T47D (cell line): ENCODE measurements around the gene ZNF20.
"Not testable (repeated sequence)": the region's sequence is repeated elsewhere in the genome, so short reads cannot be mapped to it uniquely, and the experiment has no call there.

Source experiments
- DNase-seq, 2 experiments: peaks; one replicate each; pipeline versions ENCODE4 v3.0.0 to v3.0.0-alpha.2; 2011 to 2012; ENCODE audit warnings: low read depth in 1 of 2, low spot score in 1 of 2
- JUND ChIP-seq: IDR thresholded peaks from 2 replicates; pipeline ENCODE4 v1.6.1; 2012; ENCODE audit warnings: low read depth
- in situ Hi-C: cut with HindIII; loops from 2 replicates; pipeline ENCODE4 v1.10.0; 2016; ENCODE audit warnings: low sequenced_read_pairs, low pct_unique_long_range_greater_than_20kb

Gene ZNF20

DNA sequence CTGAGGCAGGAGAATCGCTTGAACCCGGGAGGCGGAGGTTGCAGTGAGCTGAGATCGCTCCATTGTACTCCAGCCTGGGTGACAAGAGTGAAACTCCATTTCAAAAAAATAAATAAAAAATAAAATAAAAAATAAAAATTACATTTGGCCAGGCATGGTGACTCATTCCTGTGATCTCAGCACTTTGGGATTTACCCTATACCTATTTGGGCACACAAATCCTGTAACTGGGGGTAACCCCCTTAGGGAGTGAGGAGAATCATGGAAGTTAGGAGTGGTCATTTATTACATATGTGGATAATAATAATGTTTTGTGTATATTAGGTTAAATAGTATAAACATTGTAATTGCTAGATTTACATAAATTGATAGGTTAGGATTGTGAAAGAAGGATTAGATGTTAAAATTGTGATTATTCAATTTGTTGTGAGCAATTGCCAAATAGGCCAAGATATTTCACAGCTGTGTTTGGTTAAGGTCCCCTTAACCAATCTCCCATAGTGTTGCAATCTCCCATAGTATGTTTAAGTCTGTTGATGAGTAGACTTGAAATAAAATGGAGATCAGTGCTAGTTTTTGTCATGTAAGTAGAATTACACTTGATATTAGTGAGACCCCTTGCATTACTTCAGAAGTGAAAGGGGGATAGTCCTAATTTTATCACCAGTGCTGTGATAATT, 44.9 kb downstream of the ZNF20 start:
- no peak for TF ChIP-seq JUND
- DNase-seq, result no peak
- in situ Hi-C loops, result no loop called here

DNA sequence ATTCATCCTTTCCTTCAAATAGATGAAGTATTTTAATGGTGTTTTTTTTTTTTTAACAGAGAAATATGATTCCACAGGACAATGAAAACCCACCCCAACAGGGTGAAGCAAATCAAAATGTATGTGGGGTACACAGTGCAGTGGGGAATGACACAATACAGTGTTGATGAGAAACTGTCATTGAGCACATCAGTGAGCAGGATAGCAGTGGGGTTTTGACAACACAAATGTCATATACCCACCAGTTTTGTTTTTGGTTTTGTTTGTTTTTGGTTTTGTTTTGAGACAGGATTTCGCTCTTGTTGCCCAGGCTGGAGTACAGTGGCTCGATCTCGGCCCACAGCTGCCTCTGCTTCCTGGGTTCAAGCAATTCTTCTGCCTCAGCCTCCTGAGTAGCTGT, 46.4 kb downstream of the ZNF20 start:
- in situ Hi-C loops, result no loop called here
- no peak for DNase-seq
- TF ChIP-seq JUND, result no peak

DNA sequence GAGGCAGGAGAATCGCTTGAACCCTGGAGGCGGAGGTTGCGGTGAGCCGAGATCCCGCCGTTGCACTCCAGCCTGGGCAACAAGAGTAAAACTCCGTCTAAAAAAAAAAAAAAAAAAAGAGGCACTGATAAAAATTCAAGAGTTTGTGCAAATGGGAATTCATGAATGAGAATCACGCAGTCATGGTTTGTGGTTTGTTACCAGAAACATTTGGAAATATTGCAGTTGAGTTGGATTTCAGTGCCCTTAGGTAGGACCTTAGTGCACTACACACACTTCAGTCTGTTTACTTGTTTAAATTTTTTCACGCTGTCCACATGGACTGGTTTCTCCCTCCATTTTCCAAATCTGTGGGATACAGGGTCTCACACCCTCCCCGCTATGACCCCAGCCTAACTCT, 47.2 kb downstream of the ZNF20 start:
- no peak for TF ChIP-seq JUND
- no peak for DNase-seq
- in situ Hi-C loops, result no loop called here

DNA sequence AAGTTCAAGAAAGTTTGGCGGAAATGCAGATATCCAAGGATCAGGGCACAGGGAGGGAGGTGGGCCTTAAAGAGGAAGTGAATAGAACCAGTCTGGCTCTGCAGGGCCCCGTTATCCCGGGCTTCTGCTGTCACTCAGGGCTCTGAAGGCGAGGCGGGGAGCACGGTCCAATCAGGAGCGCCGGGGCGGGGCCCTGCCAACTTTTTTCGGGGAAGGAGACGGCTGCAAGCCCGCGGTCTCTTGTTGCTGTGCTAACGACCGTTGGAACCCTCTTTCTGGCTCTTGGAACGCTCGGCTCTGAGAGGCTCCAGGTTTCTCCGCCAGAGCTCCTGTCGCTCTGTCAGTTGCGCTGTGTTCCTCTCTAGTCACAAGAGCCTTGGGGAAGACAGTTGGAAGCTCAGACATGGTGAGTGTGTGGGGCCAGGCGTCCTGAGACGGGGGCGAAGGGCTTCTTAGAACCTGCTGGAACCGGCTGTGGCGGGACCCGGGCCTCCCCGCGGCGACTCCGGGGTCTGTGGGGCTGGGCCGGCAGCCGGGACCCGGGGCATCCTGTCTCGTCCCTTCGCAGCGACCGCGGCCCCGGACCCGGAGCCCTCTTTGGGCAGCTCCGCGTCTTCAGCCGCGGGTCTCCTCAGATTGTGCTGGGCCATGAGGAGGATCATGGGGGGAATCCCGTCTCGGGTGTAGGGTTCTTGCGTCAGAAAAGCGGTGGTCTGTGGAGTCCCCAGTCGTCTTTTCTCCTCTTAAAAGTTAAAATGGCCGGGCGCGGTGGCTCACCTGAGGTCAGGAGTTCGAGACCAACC, 47.9 kb downstream of the ZNF20 start:
- TF ChIP-seq JUND, result no peak
- in situ Hi-C loops, result no loop called here
- DNase-seq, result peak; percentile 91 to 92

DNA sequence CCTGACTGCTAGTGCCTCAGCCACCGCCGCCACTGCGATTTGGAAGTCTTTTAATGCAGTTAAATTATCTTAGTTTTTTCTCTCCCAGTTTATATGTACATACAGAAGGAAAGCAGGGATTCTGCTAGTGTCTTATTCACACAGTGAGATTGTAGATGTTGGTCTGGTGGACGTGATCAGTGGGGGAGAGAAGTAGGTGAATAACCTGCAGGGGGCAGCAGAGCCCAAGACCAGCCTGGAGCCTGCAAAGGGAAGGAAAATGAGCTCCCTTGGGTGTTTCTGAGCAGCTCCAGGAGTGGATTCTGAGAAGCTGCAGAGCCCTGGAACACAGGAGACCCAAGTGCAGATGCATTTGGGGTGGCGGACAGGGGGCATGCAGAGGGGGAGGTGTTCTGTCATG, 49.3 kb downstream of the ZNF20 start:
- DNase-seq, result peak in 1 of 2 experiments; percentile 72
- in situ Hi-C loops, result no loop called here
- TF ChIP-seq JUND, result no peak

DNA sequence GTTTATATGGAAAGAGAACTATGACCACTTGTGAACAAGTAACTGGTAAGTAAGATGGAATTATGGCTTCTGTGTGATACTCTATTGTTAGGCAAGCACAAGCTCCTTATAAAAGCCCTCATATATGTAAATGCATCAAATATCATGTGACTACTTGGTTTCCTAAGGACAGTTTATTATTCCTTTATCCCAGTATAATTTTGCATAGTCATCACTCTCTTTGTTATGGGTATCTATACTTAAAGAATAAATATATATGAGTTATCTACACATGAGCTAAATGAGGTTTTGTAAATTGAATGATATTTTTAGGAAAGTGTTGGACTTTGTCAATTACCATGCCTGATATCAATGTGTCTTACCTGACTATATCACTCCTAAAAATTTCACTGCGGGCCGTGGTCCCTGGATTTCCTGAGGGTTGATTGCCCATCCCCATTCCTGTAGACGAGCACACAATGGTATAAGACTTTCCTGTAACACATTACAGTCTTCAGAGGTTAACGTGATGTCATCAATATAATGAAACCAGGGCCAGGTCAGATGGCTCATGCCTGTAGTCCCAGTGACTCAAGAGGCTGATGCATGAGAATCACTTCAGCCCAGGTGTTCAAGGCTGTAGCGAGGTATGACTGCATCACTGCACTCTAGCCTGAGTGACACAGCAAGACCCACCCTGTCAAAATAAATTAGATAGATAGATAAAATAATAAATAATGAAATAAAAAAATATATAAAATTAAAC, 54.9 kb downstream of the ZNF20 start:
- DNase-seq, result no peak
- in situ Hi-C loops, result no loop called here
- no peak for TF ChIP-seq JUND

DNA sequence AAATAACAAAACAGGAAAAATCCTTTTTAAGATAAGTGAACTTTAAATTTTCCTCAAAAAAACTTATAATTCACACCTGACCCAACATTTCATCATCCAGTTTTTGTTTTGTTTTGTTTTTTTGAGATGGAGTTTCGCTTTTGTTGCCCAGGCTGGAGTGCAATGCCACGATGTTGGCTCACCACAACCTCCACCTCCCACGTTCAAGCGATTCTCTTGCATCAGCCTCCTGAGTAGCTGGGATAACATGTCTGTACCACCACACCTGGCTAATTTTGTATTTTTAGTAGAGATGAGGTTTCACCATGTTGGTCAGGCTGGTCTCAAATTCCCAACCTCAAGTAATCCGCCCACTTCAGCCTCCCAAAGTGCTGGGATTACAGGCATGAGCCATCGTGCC, 56.8 kb downstream of the ZNF20 start:
- in situ Hi-C loops, DNase-seq: not testable (repeated sequence)
